Aorta (tissue), 5 donors: ENCODE data around the gene TUBB3. TPM values are rescaled to one million over a fixed set of nuclear protein-coding genes. Genes with fewer than 3 reads are reported as not detected.
A peak's percentile ranks its signal among the peaks of the same experiment; 100 is the strongest.

ENCODE experiments used
- ATAC-seq: fragments of 200-7000 bp; cut with Tn5 transposase; one replicate; pipeline ENCODE4 v1.9.1; 2022; ENCODE audit warnings: moderate library complexity; ENCODE audit not compliant: low FRiP score
- DNase-seq, 2 donors: peaks; one replicate each; pipeline ENCODE4 v3.0.0-alpha.2; 2020
- H3K27ac ChIP-seq, 2 donors: one replicate each; pipeline ENCODE4 v1.5.1; 2013; ENCODE audit warnings: low read length in 2 of 2, mild to moderate bottlenecking in 2 of 2, moderate library complexity in 2 of 2, control low read depth in 1 of 2, inconsistent platforms in 1 of 2, low read depth in 1 of 2
- H3K27me3 ChIP-seq, 2 donors: one replicate each; pipeline ENCODE4 v1.6.1; 2013; ENCODE audit warnings: control low read depth in 1 of 2, low read length in 1 of 2, mild to moderate bottlenecking in 1 of 2, moderate library complexity in 1 of 2; ENCODE audit not compliant: insufficient read depth in 2 of 2, control insufficient read depth in 1 of 2
- H3K36me3 ChIP-seq, 2 donors: one replicate each; pipeline ENCODE4 v1.6.1; 2013; ENCODE audit warnings: control low read depth in 1 of 2, low read length in 1 of 2, mild to moderate bottlenecking in 1 of 2; ENCODE audit not compliant: insufficient read depth in 2 of 2, control insufficient read depth in 1 of 2
- H3K4me1 ChIP-seq, 2 donors: one replicate each; pipeline ENCODE4 v1.6.1; 2013; ENCODE audit warnings: low read length in 2 of 2, control low read depth in 1 of 2, mild to moderate bottlenecking in 1 of 2, moderate library complexity in 1 of 2; ENCODE audit not compliant: insufficient read depth in 2 of 2, control insufficient read depth in 1 of 2
- H3K4me3 ChIP-seq, 2 donors: one replicate each; pipeline ENCODE4 v1.5.1; 2013; ENCODE audit warnings: low read length in 2 of 2, control low read depth in 1 of 2, mild to moderate bottlenecking in 1 of 2
- H3K9me3 ChIP-seq: one replicate; pipeline ENCODE4 v1.6.1; 2013; ENCODE audit warnings: mild to moderate bottlenecking, low read length; ENCODE audit not compliant: control insufficient read depth
- WGBS, 2 donors: extraction: QIAGEN DNeasy Blood & Tissue Kit; methylation state at CpG; one replicate each; pipeline ENCODE4 v1.1.7; 2013; 5-methylcytosine and 5-hydroxymethylcytosine counted together
- intact Hi-C, 2 donors: fragments of 100-400 bp; cut with DNase I; formaldehyde crosslinking; loops; one replicate each; pipeline versions ENCODE4 v1.14.2 to v1.15.0; 2022
- polyA plus RNA-seq, 2 donors: library from polyadenylated mRNA; stranded (reverse); fragments of 200-250 nt; gene quantifications; one replicate each; pipeline ENCODE4 v1.2.3, GENCODE V29; 2013
- total RNA-seq, 2 donors: library from RNA; stranded (reverse); fragmentation: NEBNext Ultra II Directional; extraction: Animal tissue kit (Norgen Biotek cat#: 25700); gene quantifications; one replicate each; pipeline ENCODE4 v1.2.1, GENCODE V29; 2021
- donor health status: healthy with polysubstance abuse.
- donor health status: Bipolar disorder and iron deficiency.
- donor health status: DM: no; HTN: no; CAD: no.
- donor health status: DM: no; HTN: no; CAD: no.
- donor health status: DM: yes; HTN: yes; CAD: no.

The TUBB3 gene
- total and polyA plus RNA-seq, 4 donors: 0.38 to 12.5 (median 4.0) TPM

- no peak for ATAC-seq
- WGBS, 2 donors: 66 to 69% methylated on average over 7 of the region's 7 CpGs
These were observed 22.5 kb downstream of the TUBB3 start for GRCh38 chr16:89945654-89946053.

GRCh38 chr16:89946515-89946914 is 23.4 kb downstream of the TUBB3 start:
- Histone ChIP-seq H3K27ac (no peak overlapping the region), H3K4me3 (no peak overlapping the region), H3K9me3 (no peaks in the 10 kb centered on the region), H3K36me3 (no peaks in the 10 kb centered on the region), H3K27me3 (no peaks in the 10 kb centered on the region), H3K4me1 (no peaks in the 10 kb centered on the region)
- intact Hi-C loops: no loop called here
- 64 to 70% methylated on average over 5 of the region's 5 CpGs for WGBS, 2 donors
- ATAC-seq (no peak), DNase-seq (no peak)

More at GRCh38 chr16:89945654-89946053, 22.5 kb downstream of the TUBB3 start:
- DNase-seq: no peak
- no peak overlapping the region for H3K4me3 ChIP-seq
- intact Hi-C loops: no loop called here
- H3K27me3 ChIP-seq: no peaks in the 10 kb centered on the region
- no peaks in the 10 kb centered on the region for H3K9me3 ChIP-seq
- H3K4me1 ChIP-seq: no peaks in the 10 kb centered on the region
- no peak overlapping the region for H3K27ac ChIP-seq
- no peaks in the 10 kb centered on the region for H3K36me3 ChIP-seq

DNA sequence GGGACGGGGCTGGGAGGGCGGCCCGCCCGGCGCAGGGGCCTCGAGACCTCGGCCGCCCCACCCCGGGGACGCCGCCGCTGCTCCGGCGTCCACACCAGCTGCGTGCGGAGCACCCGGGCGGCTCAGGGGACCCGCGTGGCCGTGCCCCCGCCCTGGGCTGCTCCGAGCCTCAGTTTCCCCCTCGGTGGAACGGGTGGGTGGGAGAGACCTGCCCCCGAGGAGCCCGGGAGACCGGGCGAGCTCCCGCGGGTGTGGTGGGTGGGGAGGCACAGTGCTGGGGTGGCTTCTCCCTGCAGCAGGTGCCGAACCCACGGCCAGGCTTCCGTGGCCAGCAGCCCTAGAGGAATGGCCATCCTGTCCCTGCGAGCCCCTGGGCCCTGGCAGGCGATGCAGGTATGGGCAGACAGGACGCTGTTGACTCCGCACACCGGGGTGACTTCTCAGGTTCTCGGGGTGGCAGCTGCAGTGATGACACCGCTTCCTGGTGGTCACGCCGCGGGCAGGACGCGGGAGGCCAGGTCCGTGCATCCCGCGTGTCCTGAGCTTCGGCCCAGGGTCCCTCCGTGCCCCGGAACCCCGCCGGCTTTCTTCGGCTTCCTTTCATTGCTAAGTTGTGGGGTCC is 26.1 kb downstream of the TUBB3 start:
- no peak overlapping the region for H3K27ac ChIP-seq

DNA sequence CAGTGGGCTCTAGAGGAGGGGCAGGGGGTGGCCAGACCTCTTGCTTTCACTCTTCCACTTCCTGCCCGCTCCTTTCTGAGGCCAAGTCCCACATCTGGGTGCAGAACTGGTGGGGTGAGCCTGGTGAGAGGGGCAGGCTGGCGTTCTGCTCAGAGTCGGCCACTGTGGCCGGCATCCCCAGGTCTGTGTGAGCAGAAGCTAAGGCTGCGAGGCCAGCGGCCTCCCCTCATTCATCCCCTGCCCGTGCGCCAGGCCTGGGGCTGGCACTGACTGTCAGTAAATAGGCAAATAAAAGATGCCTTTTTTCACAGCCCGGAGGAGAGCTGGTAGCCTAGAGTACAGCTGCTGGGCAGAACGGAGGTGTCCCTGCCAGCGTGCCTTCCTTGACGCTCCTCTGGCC is 26.6 kb downstream of the TUBB3 start:
- 84 to 87% methylated on average over 12 of the region's 12 CpGs for WGBS, 2 donors

More for the DNA sequence above, 26.1 kb downstream of the TUBB3 start:
- Histone ChIP-seq H3K4me1 (no peaks in the 10 kb centered on the region), H3K4me3 (peak overlapping the region; percentile 39 to 41), H3K9me3 (no peaks in the 10 kb centered on the region), H3K36me3 (no peaks in the 10 kb centered on the region), H3K27me3 (no peaks in the 10 kb centered on the region)
- WGBS, 2 donors: 23 to 31% methylated on average over 32 to 55 of the region's 55 CpGs
- intact Hi-C loops: no loop called here
- no peak for DNase-seq
- ATAC-seq: no peak

DNA sequence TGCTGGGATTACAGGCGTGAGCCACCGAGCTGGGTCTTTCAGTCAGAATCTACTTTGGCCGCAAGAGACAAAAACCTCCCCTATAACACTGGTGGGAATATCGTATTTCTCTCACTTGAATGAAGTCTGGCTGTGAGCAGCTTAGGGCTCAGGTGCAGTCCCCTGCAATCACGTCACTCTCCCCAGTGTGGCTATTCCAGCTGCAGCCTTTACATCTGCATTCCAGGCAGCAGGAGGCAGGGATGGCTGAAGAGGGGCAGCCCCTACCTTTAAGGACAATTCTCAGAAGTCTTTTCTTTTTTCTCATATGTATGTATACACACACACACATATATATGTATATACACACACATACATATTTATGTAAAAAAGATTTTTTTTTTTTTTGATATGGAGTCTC is 28.4 kb downstream of the TUBB3 start:
- WGBS, 2 donors: 94 to 95% methylated on average over 5 of the region's 5 CpGs
- no peak overlapping the region for H3K4me3 ChIP-seq
- H3K9me3 ChIP-seq: no peaks in the 10 kb centered on the region
- ATAC-seq (no peak), DNase-seq (no peak)
- no peak overlapping the region for H3K27ac ChIP-seq
- no peaks in the 10 kb centered on the region for H3K4me1 ChIP-seq
- intact Hi-C loops: no loop called here
- no peaks in the 10 kb centered on the region for H3K27me3 ChIP-seq
- H3K36me3 ChIP-seq: no peaks in the 10 kb centered on the region

More for the DNA sequence above, 26.6 kb downstream of the TUBB3 start:
- H3K27me3 ChIP-seq: no peaks in the 10 kb centered on the region
- DNase-seq (no peak), ATAC-seq (peak; percentile 2)
- H3K36me3 ChIP-seq: no peaks in the 10 kb centered on the region
- no peaks in the 10 kb centered on the region for H3K4me1 ChIP-seq
- intact Hi-C loops: no loop called here
- no peak overlapping the region for H3K4me3 ChIP-seq
- no peak overlapping the region for H3K27ac ChIP-seq
- no peaks in the 10 kb centered on the region for H3K9me3 ChIP-seq

DNA sequence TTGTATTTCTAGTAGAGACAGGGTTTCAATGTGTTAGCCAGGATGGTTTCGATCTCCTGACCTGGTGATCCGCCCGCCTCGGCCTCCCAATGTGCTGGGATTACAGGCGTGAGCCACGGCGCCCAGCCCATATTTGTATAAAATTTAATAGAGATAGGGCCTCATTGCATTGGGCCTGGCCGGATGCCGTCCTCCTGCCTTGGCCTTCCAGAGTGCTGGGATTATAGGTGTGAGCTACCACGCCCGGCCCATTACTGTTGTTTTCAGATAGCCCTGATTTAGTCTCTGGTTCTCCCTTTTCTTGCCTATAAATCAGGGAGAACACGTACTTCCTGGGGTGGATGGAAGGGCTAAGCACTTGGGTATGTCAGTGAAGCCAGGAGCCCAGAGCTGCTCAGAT is 28.9 kb downstream of the TUBB3 start:
- H3K36me3 ChIP-seq: no peaks in the 10 kb centered on the region
- WGBS, 2 donors: 94 to 96% methylated on average over 12 of the region's 12 CpGs
- no peak overlapping the region for H3K27ac ChIP-seq
- H3K4me1 ChIP-seq: no peaks in the 10 kb centered on the region
- H3K4me3 ChIP-seq: no peak overlapping the region
- H3K27me3 ChIP-seq: no peaks in the 10 kb centered on the region
- intact Hi-C loops: no loop called here
- no peak for ATAC-seq
- no peak for DNase-seq
- no peaks in the 10 kb centered on the region for H3K9me3 ChIP-seq

- Histone ChIP-seq H3K9me3 (no peaks in the 10 kb centered on the region), H3K27ac (no peak overlapping the region), H3K27me3 (no peaks in the 10 kb centered on the region), H3K4me1 (no peaks in the 10 kb centered on the region), H3K4me3 (no peak overlapping the region), H3K36me3 (no peaks in the 10 kb centered on the region)
- DNase-seq: no peak
- 90 to 92% methylated on average over 6 of the region's 6 CpGs for WGBS, 2 donors
- ATAC-seq: no peak
- intact Hi-C loops: no loop called here
These were observed 29.4 kb downstream of the TUBB3 start for GRCh38 chr16:89952551-89952950.

GRCh38 chr16:89953671-89954406 is 30.7 kb downstream of the TUBB3 start:
- ATAC-seq (no peak), DNase-seq (no peak)
- Histone ChIP-seq H3K4me1 (no peaks in the 10 kb centered on the region), H3K9me3 (no peaks in the 10 kb centered on the region), H3K4me3 (no peak overlapping the region), H3K27me3 (no peaks in the 10 kb centered on the region), H3K36me3 (no peaks in the 10 kb centered on the region), H3K27ac (no peak overlapping the region)
- intact Hi-C loops: no loop called here
- 95 to 96% methylated on average over 11 of the region's 11 CpGs for WGBS, 2 donors

DNA sequence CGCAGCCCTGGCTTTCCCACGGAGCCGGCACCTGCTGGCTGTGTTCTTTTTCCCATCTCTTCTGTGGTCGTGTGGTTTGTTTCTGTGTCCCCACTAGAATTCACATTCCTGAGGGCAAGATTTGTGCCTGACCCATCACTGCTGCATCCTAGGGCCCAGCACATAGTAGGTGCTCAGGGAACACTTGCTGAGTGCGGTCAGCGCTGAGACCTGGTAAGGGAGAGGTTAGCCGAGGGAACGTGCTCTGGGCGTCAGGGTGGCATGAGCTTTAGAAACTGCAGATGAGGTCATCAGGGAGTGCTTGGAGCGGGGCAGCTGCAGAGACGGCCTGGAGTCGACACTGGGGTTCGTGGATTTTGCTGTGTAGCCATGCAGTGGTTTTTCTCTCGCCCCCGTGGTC is 31.3 kb downstream of the TUBB3 start:
- intact Hi-C loops: no loop called here
- Histone ChIP-seq H3K9me3 (no peaks in the 10 kb centered on the region), H3K36me3 (no peaks in the 10 kb centered on the region), H3K27ac (no peak overlapping the region), H3K27me3 (no peaks in the 10 kb centered on the region), H3K4me3 (no peak overlapping the region), H3K4me1 (no peaks in the 10 kb centered on the region)
- WGBS, 2 donors: 93 to 94% methylated on average over 15 of the region's 15 CpGs
- DNase-seq (no peak), ATAC-seq (no peak)
